Mammary epithelial cell (primary cell): ENCODE results near the gene ZFR.

Experiments
- CTCF ChIP-seq, 2 donors: IDR thresholded peaks in 1 of 2; conservative IDR thresholded peaks in 1 of 2; 2 replicates each; pipeline ENCODE4 v1.5.1; 2011 to 2012; ENCODE audit warnings: inconsistent platforms in 2 of 2, low read length in 2 of 2, mild to moderate bottlenecking in 2 of 2, control low read depth in 1 of 2, low read depth in 1 of 2; ENCODE audit not compliant: insufficient read depth in 1 of 2; ENCODE audit errors: extremely low read depth in 1 of 2
- EZH2 ChIP-seq: IDR thresholded peaks from 2 replicates; pipeline ENCODE4 v1.6.1; 2012; ENCODE audit warnings: low read length, inconsistent platforms, borderline replicate concordance

GRCh38 chr5:32388432-32389129, 56.0 kb downstream of the ZFR start:
- TF ChIP-seq CTCF (conservative IDR thresholded peaks at IDR 0.05 in 1 of 2, IDR thresholded peaks at IDR 0.05 in 1 of 2; ENCODE audit: extremely low read depth in 1 of 2, insufficient read depth in 1 of 2, low read depth in 1 of 2, low read length in 2 of 2): no peak
- TF ChIP-seq EZH2: no peak
